ENCODE results near the gene RPL28.

- TF ChIP-seq GATA2 (IDR thresholded peaks at IDR 0.05; ENCODE audit: low read depth, low read length), result no peak
- TF ChIP-seq GATA3 (IDR thresholded peaks at IDR 0.05; ENCODE audit: low read depth, low read length), result no peak
Observed at GRCh38 chr19:55360902-55361301, 24.8 kb upstream of the RPL28 start.
